HG02798 (cell line): ENCODE measurements around the gene ALDH4A1.

Experiments used
- ATAC-seq: cut with Tn5 transposase; IDR thresholded peaks from one replicate; pipeline ENCODE4 v1.9.1; 2021; ENCODE audit warnings: mild to moderate bottlenecking; ENCODE audit not compliant: unreplicated experiment, poor library complexity

The ALDH4A1 gene

DNA sequence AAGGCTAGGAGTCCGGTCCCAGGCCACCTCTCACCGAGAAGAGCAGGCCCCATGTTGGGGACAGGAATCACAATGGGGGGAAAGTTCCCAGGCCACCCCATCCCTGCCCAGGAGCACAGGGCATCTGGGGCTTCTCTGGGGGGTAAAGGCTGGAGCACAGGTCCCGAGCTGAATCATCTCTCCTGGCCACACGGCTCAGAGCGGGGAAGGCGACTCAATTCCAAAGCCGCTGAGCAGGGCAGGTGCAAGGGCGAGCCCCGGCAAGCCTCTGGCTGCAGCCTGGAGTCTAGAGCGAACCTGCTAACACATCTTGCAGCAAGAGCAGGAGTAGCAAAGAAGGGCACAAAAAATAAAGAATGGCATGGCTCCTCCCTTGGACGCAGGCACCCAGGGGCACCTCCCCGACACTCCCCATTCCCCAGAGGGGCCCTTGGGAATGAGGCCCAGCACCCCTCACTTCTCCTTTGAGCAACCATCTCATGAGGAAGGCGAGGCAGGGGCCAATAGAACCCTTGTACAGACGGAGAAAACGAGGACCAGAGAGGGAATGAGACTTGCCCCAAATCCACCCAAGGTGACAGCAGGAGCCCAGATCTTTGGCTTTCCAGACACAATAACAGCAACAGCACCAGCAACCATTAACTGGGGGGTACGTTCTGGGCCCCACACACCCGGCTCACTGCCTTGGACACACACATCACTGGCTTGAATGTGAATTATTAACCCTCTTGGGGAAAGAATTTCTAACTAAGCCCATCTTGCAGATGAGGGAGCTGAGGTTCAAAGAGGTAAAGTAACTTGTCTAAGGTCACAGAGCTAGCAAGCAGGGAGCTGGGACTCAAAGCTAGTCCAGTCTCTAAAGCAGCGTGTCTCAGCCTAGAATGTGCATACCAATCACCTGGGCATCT is 20.7 kb upstream of the ALDH4A1 start:
- ATAC-seq = no peak

DNA sequence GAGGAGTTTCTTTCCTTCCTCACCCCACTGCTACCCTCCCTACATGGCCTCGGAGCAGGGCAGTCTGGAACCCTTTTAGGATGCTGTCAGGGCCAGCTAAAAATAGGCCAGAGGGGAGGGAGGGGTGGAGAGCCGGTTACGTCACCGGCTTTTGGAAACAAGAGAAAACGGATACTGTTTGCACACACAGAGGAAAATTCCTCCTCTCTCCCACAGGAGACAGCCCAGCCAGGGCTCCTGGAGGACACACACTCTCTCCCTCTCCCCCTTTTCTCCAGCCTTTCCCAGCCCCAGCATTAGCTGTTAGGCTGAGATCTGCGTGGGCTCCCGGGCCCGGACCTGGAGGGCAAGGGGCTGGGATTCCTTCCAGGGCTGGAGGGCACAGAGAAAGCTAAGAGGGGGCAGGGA is 20.0 kb upstream of the ALDH4A1 start:
- no peak for ATAC-seq

DNA sequence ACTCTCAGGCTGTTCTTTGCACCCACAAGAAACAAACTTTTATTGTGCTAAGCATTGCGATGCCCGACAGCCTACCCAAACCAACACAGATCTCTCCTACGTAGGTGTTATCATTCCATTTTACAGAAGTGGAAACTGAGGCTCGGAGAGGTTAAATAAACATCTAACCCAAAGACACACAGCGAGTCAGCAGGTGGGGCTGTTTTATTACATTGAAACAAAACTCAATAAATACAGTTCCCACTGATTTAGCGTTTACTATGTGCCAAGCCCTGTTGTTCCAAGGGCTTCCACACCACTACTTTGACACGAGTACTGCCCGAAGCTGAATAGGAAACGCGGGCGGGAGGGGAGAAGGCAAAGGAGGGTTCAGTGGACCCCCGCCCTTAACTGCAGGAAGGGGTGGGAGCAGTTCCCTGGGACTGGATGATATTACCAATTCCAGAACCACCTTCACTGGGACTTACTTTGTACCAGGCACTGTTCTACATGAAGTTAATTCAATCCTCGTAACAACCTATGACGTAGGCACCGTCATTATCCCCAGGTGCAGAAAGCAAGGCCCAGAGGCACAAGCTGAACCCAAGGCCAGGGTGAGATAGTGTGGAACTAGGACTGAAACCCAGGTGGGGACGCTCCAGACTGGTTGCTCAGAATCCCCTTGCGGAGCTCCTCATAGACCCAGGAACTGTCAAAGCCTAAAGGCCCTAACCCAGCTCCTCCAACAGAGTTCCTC is 19.3 kb upstream of the ALDH4A1 start:
- no peak for ATAC-seq

DNA sequence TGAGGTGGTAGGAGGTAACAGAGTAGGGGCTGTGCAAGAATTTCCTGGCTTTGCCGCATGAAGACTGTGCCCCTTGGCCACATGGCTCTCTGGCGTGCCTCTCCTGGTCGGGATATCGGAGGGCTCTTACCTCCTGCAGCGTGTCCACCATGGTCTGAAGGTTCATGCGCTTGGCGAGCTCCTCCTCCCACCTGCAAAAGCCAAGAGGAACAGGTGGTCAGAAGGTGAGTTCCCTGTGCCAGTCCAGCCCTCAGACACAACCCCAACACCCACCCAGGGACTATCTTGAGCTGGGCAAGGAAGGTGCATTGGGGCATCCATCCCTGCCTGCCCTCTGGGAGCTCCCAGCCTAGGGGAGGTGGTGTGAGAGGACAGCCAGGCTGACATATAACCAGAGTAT is 18.6 kb upstream of the ALDH4A1 start:
- no peak for ATAC-seq

DNA sequence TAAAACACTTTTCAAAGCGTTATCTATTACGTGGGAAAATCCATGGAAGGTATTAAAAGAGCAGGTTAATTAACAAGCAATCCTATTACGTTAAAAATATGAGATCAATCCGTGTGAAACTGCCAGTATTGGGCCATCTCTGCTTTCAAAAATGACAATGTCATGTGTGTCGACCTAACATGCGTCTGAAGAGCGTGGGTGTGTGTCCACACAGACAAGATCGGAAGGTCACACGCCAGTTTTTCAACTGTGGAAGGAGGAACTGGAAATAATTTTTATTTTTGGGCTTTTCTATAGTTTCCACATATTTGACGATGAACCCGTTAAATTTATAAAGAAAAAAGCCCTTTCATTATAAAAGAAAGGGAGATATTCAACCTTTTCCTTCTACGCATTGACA is 17.6 kb upstream of the ALDH4A1 start:
- ATAC-seq = no peak

DNA sequence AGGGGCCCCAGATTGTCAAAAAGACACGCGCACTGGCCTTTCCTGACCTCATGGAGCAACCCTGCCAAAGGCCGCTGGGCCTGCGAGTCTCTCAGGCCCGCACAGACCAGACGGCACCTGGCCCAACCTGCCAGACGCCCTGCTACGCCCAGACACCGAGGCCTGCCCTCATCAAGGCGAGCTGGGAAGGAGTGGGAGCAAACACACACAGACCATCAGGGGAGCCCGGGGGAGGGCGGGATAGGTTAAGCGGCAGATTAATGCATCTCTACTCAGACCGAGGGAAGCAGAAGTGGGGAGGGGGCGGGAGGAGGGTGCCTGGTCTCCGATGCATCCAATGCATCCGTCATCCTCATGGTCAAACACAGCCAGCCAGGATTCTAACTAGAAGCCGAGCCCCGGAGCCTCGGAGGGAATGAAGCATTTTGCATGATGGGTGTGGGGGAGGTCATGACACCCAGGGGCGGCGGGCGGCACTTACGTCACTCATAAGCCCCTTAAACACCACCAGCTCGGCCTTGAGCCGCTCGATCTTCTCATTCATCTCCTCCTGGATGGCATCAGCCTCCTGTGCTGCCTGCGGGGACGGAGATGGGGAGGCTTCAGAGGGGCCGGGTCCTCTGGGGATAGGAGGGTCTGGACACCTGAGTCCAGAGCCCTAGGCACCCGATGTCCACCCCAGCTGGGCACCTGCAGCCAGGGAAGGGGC is 17.0 kb upstream of the ALDH4A1 start:
- ATAC-seq = no peak

DNA sequence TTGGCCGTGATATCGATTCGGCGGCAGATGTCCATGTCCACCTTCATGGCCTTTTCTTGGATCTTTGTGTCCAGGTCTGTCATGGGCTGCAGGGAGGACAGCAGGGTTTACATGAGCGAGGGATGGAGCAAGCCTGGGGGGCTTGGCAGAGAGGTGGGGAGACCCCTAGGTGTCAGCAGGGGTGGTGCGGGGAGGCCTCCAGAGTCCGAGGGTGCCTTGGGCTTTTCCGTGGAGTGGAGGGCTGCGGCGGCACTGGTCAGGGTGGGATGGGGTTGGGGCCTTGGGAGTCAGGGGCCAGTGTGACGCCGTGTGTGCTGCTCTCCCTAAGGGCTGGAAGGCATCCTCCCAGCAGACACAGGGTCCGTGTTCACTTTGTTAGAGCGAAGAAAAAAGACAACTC is 16.1 kb upstream of the ALDH4A1 start:
- ATAC-seq = no peak

DNA sequence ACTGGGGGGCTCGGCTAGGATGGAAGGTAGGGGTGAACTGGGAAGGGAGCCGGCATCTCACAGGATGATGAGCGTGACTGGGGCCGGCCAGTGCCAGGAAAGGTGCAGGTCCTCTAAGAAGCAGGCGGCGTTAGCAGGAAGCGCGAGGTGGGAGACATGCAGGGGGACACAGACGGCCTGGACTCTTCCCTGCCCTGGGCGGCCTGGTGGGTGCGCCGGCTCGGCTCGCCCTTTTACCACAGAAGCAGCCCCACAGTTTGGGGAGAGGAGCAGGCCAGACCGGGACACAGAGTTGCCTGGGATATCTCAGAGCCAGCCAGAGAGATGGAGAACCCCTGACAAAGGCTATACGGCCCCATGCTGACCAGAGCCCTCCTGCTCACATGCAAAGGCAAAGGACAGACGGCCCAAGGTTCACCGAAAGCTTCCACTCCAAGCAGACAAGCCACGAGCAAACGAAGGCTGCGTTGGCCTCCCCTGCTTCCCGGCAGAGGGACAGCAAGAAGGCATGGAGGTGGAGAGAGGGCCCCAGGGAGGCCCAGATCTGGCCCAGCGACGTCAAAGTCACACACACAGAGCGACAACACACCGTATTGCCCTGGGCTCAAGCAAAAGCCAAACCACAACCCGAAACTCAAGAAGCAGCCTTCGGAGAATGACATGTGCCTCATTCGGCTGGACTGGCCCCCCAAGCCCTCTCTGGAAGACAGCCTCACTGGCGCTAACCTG is 14.9 kb upstream of the ALDH4A1 start:
- no peak for ATAC-seq

DNA sequence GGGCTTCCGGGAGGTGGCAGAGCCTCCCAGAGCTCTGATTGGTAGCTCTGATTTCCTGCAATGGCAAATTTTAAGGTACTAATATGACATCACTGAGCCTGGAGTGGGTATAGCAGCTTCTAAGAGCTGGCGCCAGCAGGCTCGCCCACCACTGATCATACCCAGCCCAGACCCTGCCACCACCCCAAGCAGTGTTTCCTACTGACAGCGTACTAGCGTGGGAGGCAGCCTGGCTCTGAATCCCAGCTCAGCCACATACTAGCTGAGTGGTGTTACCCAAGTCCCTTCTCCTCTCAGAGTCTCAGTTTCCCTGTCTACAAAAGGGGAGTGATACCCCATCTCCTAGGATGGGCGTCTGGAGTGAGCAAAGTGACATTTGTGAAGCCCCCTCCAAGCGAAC is 13.0 kb upstream of the ALDH4A1 start:
- ATAC-seq = no peak

DNA sequence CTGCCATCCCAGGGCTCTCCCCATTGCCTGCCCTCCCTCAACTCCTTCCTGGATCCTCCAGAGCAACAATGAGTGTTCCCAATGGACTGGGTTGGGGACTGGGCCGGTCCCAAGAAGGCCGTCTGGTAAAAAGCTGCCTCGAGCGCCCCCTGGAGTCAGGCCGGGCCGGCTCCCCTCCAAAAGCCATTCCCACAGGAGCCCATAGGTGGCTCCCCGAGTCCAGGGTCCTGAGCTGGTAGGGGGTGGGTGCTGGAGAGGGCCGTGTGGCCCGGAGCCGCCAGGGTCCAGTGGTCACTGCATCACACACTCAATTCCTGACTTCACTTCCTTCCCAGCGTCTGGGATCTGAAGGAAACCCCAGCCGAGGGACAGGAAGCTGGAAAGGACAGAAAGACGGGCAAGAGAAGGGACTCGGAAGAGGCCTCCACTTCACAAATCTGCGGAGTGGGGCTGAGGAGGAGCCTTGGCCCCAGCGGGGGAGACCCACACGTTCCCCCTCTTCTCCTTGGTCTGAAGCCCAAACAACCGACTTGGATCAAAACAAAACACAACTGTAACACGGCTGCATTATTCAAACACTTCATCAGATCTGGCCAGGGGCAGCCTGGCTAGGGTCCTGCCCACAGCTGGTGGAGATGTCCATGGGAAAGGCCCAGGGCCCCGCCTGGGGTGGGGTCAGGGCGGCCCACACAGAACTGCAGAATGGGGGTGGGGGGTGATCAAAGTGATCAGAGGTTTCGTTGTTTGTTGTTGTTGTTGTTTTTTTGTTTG is 10.9 kb upstream of the ALDH4A1 start:
- peak; percentile 69 for ATAC-seq

DNA sequence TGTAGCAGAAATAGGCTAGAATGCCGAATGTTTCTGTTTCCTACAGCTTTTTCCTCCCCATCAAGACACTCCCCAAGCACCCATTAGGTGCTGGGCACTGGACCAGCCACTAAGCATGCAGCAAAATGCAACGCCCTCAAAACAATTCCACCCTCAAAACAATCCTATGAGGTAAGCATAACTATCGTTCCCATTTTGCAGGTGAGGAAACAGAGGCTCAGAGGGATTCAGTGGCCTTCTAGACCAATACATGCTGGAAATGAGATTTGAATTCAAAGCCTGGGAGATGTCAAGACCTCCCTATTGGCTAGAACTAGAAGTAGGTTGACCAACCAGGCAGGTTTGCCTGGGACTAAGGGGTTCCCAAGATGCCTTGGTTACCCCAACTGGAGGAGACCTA is 10.2 kb upstream of the ALDH4A1 start:
- no peak for ATAC-seq

DNA sequence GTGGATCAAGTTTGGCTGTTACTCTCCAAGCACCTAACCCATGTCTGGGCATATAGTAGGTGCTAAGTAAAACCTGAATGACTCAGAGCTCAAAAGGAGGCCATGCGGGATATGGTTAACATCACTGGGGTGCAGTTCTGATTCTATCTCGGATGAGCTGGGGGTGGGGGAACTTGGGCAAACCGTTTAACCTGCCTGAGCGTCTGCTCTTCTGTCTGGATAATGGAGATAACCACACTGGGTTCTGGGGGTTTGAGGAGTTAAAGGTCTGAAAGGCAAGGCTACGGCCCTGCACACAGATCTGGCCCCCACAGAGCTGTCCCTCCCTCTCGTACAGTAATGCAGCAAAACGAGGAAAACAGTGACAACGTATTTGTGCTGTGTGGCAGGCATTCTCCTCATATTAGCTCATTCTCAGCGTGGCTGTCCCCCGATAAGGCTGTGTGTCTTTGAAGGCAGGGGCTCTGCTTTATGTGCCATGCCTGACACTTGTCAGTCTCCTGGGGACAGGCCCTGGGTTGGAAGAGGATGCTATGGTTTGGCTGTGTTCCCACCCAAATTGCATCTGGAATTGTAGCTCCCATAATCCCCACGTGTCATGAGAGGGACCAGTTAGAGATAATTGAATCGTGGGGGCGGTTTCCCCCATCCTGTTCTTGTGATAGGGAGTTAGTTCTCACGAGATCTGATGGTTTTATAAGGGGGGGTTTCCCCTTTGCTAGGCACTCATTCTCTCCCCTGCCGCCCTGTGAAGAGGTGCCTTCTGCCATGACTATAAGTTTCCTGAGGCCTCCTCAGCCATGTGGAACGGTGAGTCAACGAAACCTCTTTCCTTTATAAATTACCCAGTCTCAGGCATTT is 6.8 kb upstream of the ALDH4A1 start:
- ATAC-seq = no peak

DNA sequence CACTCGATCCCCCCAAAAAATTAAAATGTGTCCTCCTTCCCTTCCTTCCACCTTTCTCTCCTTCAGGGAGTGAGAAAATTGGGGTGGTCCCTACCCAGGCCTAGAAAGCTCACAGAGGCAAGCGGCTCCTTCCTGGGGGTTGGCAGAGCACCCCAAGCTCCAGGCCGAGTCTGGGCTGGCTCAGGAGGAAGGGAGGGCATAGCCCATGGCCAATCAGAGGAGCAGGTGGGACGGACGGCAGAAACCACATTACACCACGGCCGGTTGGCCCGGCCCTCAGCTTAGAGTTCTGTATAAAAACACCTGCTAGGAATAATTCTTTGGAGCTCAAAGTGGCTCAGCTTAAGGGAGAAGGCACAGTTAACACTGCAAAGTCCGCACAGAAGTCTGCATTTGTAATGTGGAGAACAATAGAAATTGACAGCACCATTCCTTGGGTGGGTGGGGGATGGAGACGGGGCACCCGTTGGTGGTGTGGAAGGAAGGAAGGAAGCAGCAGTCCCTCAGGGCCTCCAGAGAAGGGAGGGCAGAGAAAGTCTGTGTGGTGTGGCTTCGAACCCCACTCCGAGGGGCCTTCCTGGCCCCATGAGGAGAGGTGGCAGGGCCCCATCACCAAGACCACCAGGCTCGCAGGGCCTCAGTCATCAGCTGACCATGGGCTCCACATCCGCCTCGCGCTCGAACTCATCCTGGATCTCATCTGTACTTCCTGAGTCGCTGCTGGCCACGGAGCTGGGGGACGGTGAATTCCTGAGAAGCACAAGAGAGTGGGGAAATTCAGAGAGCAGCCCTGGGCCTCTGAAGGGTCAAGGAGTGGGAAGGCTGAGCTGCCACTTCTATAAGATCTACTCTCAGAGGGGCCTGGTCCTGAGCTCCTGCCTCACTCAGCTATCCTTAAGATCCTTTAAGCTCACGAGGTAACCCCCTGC is 5.8 kb upstream of the ALDH4A1 start:
- no peak for ATAC-seq

DNA sequence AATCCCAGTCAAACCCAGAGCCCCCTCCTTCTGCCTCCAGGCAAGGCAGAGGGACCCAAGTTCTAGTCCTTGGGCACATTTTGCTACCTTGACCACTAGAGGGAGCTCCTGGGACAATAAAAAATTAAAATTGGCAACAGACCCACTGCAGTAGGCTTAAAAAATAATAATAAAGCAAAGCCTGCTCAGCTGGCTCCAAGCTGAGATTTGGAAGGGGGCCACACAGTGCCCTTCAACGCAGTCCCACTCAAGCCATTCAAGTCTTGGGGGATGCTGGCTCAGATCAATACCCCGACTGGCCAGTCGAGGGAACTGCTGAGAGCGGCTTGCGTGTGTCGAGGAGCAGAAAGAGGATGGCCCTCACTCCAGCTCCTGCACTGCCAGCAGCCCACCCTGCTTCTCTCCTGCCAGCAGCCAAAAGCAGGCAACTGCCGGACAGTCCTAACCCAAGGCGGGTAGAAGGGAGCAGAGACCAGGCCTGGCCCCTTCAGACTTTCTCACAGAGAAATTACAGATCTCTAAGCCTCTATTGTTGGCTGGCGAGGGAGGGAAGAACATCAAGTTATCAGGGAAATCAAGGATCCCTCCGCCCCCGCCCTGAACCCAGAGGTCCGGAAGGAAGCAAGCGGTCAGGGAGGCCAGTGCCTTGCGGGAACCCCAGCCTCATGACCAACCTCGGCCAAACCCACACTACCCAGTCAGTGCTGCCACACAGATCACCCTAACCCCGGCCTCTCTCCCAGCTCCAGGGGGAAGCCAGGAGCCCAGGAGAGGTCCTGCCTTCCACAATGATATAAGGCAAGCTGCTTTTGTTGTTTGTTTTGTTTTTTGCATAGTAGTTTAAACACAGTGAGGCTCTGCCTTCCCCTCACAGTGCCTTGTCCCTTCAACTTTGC is 4.9 kb upstream of the ALDH4A1 start:
- no peak for ATAC-seq

DNA sequence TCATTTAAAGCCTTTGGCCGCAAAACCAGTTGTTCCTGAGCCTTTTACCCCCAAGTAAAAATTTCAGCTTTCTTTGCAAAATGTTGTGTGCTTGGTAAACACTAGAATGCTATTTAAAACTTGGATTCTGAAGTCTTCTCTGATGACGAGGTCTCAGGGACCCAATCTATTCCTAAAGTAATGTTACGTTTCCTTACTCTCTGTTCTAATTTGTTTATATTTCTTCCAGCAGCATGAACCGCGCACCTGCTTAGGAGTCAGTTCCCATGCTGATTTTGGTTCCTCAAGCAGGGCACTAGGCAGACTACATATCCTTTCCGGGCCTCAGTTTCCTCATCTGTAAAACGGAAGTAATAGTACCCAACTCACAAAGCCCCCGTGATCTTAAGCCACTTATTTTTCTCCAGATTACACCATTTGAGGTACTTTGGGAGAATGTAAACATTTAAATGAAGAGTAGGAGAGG is 969 bp upstream of the ALDH4A1 start:
- no peak for ATAC-seq

DNA sequence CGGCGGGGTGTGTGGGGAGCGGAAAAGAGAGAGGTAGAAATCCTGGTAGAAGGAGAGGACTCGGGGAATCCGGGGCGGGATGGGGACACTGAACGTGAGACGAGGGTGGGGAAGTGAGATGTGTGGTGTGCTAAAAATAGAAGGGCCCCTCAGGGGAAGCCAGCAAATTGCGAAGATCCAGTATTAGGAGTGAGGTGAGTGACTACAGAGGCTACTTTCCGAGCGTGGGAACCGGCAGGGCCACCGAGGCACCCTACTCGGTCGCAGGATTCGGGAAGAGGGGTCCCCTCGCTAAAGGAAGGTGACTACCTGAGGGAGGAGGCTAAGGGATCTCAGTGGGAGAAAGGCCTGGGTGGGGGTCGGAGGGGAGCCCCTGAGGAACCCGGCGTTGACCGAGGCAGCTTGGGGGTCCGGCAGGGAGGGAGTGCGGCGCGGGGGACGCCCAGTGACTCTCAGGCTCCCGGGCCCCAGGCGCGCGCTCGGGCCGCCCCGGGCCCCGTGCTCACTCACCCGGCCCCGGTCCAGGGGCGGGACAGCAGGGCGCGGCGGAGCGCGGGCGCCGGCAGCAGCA is 318 bp downstream of the ALDH4A1 start:
- peak; percentile 1 for ATAC-seq
